Ectodermal cell (in vitro differentiated cells): ENCODE results near the gene SLC5A1.

ENCODE experiments used
- H3K27ac ChIP-seq: 2 replicates; pipeline ENCODE4 v1.7.0; 2013; ENCODE audit warnings: mild to moderate bottlenecking, low read depth, low read length; ENCODE audit not compliant: insufficient read depth, poor library complexity, severe bottlenecking
- H3K27me3 ChIP-seq: 2 replicates; pipeline ENCODE4 v1.7.0; 2013; ENCODE audit warnings: mild to moderate bottlenecking, low read length; ENCODE audit not compliant: insufficient read depth, control insufficient read depth, poor library complexity, severe bottlenecking
- H3K36me3 ChIP-seq: one replicate; pipeline ENCODE4 v1.7.0; 2013; ENCODE audit warnings: low read length; ENCODE audit not compliant: control insufficient read depth, insufficient read depth
- H3K4me1 ChIP-seq: one replicate; pipeline ENCODE4 v1.7.0; 2013; ENCODE audit warnings: low read length; ENCODE audit not compliant: control insufficient read depth, insufficient read depth
- H3K4me3 ChIP-seq: 2 replicates; pipeline ENCODE4 v1.7.0; 2013; ENCODE audit warnings: low read depth, low read length, control low read depth; ENCODE audit not compliant: insufficient read depth
- H3K9me3 ChIP-seq: 2 replicates; pipeline ENCODE4 v1.7.0; 2013; ENCODE audit warnings: mild to moderate bottlenecking, low read length, moderate library complexity; ENCODE audit not compliant: control insufficient read depth
- WGBS, 2 experiments: methylation state at CpG; one replicate each; pipeline ENCODE4 v1.1.7; 2013; ENCODE audit warnings: missing lambda C conversion rate in 2 of 2; 5-methylcytosine and 5-hydroxymethylcytosine counted together

The SLC5A1 gene

GRCh38 chr22:32083000-32083399 is 39.9 kb downstream of the SLC5A1 start:
- 90 to 95% methylated on average over 6 of the region's 6 CpGs for WGBS, 2 experiments

DNA sequence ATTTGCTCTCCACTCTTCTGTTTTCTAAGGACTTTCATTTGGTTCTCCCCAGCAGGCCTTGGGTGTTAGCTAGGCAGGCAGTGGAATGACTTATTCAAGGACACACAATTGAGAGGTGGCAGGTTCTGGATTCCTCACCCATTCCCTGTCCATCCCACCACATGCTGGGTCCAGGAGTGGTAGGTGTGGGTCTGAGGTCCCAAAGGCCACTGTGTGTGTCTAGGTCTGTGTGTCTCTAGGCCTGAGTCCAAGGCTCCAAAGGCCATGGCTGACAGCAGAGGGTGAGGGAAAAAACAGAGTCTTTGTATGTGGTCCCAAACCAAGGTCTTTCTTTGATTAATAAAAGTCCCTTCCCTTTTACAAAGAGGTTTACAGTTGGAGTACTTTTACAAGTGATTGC is 40.8 kb downstream of the SLC5A1 start:
- H3K36me3 ChIP-seq: no peaks in the 10 kb centered on the region
- H3K9me3 ChIP-seq: no peaks in the 10 kb centered on the region
- no peak overlapping the region for H3K27ac ChIP-seq
- H3K4me1 ChIP-seq: no peaks in the 10 kb centered on the region
- no peak overlapping the region for H3K4me3 ChIP-seq
- no peaks in the 10 kb centered on the region for H3K27me3 ChIP-seq

More at GRCh38 chr22:32083000-32083399, 39.9 kb downstream of the SLC5A1 start:
- Histone ChIP-seq H3K9me3 (no peaks in the 10 kb centered on the region), H3K27ac (no peak overlapping the region), H3K4me3 (no peak overlapping the region), H3K36me3 (no peaks in the 10 kb centered on the region), H3K27me3 (no peaks in the 10 kb centered on the region), H3K4me1 (no peaks in the 10 kb centered on the region)

GRCh38 chr22:32088084-32088483 is 45.0 kb downstream of the SLC5A1 start:
- Histone ChIP-seq H3K36me3 (no peaks in the 10 kb centered on the region), H3K27ac (no peak overlapping the region), H3K27me3 (no peaks in the 10 kb centered on the region), H3K4me3 (no peak overlapping the region), H3K9me3 (no peaks in the 10 kb centered on the region), H3K4me1 (no peaks in the 10 kb centered on the region)
- WGBS, 2 experiments: 85 to 94% methylated on average over 3 of the region's 3 CpGs

DNA sequence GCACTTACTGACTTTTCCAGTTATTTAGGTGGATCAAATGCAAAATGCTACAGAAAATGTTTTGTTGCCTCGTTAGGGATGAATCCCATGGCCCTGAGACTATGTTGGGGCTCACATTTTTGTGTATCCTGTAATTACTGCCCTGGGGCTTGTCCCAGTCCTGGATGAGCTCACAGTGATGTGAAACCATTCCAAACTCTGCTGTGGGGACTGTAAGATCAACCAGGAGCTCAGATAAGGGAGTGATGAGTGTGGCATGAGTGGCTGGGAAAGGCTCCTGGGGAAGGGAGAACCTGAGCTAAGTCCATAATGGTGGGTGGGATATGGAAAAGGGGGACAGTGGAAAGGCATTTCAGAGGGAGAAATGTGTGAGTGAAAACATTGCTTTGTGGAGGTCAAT is 54.0 kb downstream of the SLC5A1 start:
- peaks cover 3% of the 10 kb centered on the region for H3K27me3 ChIP-seq
- no peak overlapping the region for H3K4me3 ChIP-seq
- H3K36me3 ChIP-seq: no peaks in the 10 kb centered on the region
- H3K4me1 ChIP-seq: no peaks in the 10 kb centered on the region
- no peaks in the 10 kb centered on the region for H3K9me3 ChIP-seq
- no peak overlapping the region for H3K27ac ChIP-seq
- 74 to 82% methylated on average over 1 of the region's 1 CpG for WGBS, 2 experiments

DNA sequence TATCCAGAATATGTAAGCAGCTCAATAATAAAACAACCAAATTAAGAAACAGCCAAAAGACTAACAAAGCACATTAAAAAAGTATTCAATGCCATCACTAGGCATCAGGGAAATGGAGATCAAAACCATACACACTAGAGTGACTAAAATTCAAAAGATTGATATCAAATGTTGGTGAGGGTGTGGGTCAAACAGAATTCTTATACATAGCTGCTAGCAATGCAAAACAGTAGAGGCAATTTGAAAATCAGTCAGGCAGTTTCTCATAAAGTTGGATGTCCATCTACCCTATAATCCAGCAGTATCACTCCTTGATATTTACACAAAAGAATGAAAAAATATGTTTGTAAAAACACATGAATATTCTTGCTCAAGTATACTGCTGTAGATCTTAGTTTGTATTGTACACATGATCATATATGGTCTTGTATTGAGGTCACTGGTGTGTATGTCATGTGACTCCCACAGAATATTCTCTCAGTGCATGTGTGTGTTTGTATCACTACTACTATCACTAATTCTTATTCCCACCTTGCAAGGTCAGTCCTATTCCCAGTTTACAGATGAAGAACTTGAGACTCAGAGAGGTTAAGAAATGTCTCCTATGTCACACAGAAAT is 54.9 kb downstream of the SLC5A1 start:
- H3K36me3 ChIP-seq: no peaks in the 10 kb centered on the region
- no peaks in the 10 kb centered on the region for H3K4me1 ChIP-seq
- no peaks in the 10 kb centered on the region for H3K9me3 ChIP-seq
- H3K27me3 ChIP-seq: peaks cover 3% of the 10 kb centered on the region
- no peak overlapping the region for H3K4me3 ChIP-seq
- H3K27ac ChIP-seq: no peak overlapping the region

DNA sequence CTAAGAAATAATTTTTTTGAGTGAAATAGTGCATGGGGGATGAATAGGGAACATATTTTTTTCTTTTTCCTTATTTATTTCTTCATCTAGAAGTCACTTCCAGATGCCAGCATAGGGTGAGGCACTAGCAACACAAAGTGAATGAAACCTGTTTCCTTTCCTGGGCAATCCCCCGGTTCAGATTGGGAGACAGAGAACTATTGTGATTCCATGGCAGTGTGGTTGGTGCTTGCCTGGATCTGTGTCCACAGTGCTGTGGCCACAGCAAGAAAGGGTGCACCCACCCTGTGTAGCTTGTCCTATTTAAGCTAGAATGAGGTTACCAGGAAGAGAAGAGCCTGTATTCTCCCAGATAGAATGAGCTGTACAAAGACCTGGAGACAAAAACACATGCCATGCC is 57.6 kb downstream of the SLC5A1 start:
- Histone ChIP-seq H3K36me3 (no peaks in the 10 kb centered on the region), H3K27ac (no peak overlapping the region), H3K9me3 (no peaks in the 10 kb centered on the region), H3K4me1 (no peaks in the 10 kb centered on the region), H3K4me3 (no peak overlapping the region), H3K27me3 (peaks cover 3% of the 10 kb centered on the region)
- 55 to 73% methylated on average over 1 of the region's 1 CpG for WGBS, 2 experiments

DNA sequence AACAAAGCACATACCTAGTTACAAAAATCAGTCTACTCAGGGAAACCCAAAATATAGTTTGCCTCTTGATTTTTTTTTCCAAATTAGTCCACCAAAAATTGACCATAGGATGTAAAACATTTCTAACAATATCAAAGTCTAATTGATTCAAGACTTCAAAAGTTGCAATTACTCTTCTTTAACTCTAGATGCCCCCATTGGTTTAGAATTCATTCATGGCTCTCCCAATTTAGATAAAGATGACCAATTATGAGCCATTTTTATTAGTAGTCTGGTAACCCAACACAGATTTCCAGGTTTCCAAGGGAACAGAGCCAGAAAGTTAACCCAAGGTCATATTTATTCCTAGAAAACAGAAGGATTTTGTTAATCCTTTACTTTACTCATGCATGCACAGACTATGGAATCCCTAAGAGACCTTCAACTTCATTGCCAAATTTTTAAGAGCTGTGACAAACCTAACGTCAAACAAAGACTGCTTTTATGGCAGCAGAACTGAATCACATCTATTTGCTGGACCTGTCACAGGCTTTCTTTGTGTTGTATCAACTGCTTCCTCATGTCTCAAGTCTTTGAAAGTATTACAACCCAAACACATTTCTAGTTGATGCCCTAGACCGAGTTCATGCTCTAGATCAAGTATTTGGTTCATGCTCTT is 60.7 kb downstream of the SLC5A1 start:
- H3K4me3 ChIP-seq: no peak overlapping the region
- H3K27ac ChIP-seq: no peak overlapping the region
- H3K9me3 ChIP-seq: no peaks in the 10 kb centered on the region
- no peaks in the 10 kb centered on the region for H3K4me1 ChIP-seq
- H3K36me3 ChIP-seq: no peaks in the 10 kb centered on the region
- peaks cover 3% of the 10 kb centered on the region for H3K27me3 ChIP-seq
- WGBS, 2 experiments: 72% methylated on average over 2 of the region's 2 CpGs

DNA sequence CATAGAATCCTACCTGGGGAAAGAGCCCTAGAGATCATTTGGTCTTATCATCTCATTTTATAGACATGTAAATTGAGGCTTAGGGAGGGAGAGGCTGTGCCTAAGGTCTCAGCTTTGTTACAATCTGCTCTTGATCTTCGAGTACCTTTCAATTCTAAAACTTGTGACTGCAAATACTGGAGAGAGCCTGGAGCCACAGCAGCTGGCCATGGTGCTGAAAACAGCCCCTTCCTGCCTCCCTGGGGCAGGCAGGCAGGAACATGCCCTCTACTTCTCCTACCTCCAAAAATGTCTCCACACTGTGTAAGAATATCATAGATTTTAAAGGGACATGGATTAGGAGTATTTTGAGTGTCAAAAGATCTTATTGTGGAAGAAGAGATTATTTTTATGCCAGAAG is 63.9 kb downstream of the SLC5A1 start:
- Histone ChIP-seq H3K9me3 (no peaks in the 10 kb centered on the region), H3K4me3 (no peak overlapping the region), H3K36me3 (no peaks in the 10 kb centered on the region), H3K4me1 (no peaks in the 10 kb centered on the region), H3K27me3 (no peaks in the 10 kb centered on the region), H3K27ac (no peak overlapping the region)
- 27 to 54% methylated on average over 1 of the region's 1 CpG for WGBS, 2 experiments

DNA sequence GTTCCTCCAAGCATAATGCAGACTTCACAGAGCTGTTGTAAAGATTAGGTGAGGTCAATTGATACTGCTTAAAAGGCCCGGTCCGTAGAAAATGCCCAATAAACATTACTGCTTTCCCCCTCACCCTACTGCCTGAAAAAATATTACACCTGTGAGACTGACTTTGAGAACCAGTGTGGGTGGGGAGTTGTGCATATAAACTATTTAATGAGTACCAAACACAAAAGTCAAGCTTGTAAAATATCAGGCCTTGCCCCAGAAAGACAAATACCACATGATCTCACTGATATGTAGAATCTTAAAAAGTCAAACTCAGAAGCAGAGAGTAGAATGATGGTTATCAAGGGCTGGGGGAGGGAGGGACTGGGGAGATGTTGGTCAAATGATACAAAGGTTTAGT is 69.3 kb downstream of the SLC5A1 start:
- 87% methylated on average over 2 of the region's 2 CpGs; no CpG with 5 or more reads in 1 of the 2 experiments for WGBS, 2 experiments

DNA sequence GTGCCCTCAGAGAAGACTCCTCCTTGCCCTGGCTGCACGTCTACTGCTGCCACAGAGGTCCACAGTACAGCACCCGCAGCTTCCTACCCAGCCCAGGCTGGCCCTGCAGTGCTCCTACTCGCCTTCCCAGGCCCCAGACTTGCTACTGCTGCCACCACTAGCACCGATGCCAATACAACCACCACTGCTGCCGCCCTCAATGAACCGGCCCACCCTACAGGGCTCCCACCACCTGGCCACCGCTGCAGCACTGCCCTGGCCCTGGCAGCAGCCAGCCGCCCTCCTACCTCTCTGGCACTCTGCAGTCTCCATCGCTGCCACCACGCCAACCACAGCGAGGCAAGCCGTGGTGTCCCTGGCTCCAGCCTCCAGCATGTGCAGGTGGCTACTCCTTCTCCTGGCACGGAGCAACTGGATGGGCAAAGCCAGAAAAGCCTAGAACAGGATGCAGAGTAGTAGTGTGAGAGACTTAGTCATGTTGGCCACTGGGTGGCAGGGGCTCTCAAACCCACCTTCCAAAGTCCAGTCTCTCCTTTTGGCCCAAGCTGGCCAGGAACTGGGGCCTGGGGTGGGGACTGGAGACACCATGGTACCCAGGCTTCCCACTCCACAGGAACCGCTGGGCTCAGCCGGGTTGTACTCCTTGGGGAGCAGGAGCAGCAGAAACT is 76.6 kb downstream of the SLC5A1 start:
- Histone ChIP-seq H3K9me3 (no peaks in the 10 kb centered on the region), H3K27ac (no peak overlapping the region), H3K36me3 (no peaks in the 10 kb centered on the region), H3K4me3 (no peak overlapping the region), H3K4me1 (no peaks in the 10 kb centered on the region), H3K27me3 (no peaks in the 10 kb centered on the region)
- WGBS, 2 experiments: 83 to 84% methylated on average over 15 of the region's 15 CpGs

More for the DNA sequence above, 69.3 kb downstream of the SLC5A1 start:
- Histone ChIP-seq H3K27ac (no peak overlapping the region), H3K4me1 (no peaks in the 10 kb centered on the region), H3K36me3 (no peaks in the 10 kb centered on the region), H3K4me3 (no peak overlapping the region), H3K9me3 (no peaks in the 10 kb centered on the region), H3K27me3 (peaks cover 4% of the 10 kb centered on the region)
